Measurements from ENCODE around the gene FNBP1L. TPM values are rescaled to one million over a fixed set of nuclear protein-coding genes. Genes with fewer than 3 reads are reported as not detected.

The FNBP1L gene
- polyA plus RNA-seq (2013, experiment 1 of 2) = 58.8 TPM
- 59.7 TPM for polyA plus RNA-seq (2013, experiment 2 of 2)

DNA sequence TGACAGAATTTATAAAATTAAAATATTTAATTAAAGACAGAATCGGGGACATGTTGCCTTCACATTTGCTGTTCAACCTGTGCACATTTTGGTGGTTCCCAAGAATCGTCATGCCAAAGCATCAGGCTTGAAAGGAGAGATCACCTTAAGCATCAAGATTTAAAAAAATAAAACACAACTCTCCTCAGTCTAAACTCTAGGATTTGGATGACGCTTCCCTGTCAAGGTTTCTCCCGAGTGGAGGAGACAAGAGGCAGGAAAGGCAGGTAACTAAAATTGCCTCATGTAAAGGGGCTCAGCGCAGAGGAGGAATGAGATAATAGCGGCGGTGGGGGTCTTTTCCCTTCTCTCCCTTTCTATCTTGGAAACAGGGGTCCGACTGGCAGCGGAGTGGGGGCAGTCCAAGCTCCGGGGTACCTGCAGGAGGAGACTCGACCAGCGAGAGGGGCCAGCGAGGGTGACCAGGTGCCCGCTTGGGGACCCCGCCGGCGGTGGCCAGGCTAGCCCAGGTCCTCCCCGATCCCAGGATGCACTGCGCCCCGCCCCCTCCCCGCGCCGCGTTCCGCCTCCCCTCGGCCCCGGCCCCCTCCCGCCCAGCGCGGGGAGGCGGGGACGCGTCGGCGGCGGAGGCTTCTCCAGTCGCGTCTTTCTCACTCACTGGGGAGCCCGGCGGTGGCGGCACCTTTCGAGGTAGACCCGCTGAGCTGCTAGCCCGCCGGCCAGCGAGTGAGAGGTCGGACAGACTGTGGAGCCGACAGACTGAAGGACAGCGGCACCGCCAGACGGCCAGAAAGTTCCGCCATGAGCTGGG, at the start of gene FNBP1L:
Gene FNBP1L (plus strand): TSS at position 638 of the 811 bp plus-strand sequence. CDS start 164 bp downstream, at position 802.
- DNase-seq (ENCODE audit: low spot score) = peak; percentile 80
- WGBS, 2 donors (ENCODE audit: extremely low coverage in 2 of 2, insufficient read length in 2 of 2, insufficient replicate concordance in 1 of 2) = no CpG with 5 or more reads among the region's 52 CpGs
- H3K14ac ChIP-seq (ENCODE audit: low read length) = peak within 1 kb of the TSS; percentile 97

DNA sequence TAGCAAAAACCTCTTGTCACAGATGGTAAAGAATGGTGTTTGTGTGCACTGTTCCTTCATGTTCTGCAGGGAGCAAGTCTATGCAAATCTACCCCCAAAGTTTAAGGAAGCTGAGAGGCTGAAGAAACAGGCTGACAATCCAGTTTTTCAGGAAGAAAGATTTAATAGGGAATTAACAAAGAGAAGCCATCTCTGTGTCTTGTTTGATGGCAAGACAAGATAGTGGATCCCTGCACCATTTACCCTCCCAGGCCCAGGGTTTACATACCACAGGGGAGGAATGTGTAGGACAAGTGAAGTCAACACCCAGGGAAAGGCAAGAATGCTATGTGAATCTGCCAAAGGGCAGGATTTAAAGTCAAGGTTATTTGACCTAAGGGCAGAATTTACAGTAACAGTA, 48.1 kb upstream of the FNBP1L start:
- Histone ChIP-seq H2AK5ac (ENCODE audit: low read depth, low read length) (no peak overlapping the region), H2BK120ac (ENCODE audit: low read depth, low read length) (no peak overlapping the region), H2BK12ac (ENCODE audit: low read length) (no peak overlapping the region), H2AFZ (ENCODE audit: low read length) (no peak overlapping the region), H2BK15ac (ENCODE audit: low read length) (no peak overlapping the region), H3K79me1 (ENCODE audit: low read depth, low read length) (no peaks in the 10 kb centered on the region), H3K36me3 (replicated peaks in 1 of 2; ENCODE audit: control insufficient read depth in 2 of 2, insufficient read depth in 2 of 2, low read length in 2 of 2) (no peaks in the 10 kb centered on the region), H3K9ac (ENCODE audit: low read depth, low read length, poor library complexity) (no peak overlapping the region), H3K27ac (replicated peaks; ENCODE audit: low read length) (no peak overlapping the region), H3K4ac (ENCODE audit: low read length) (no peak overlapping the region), H4K8ac (ENCODE audit: low read depth, low read length) (no peak overlapping the region), H4K91ac (ENCODE audit: low read depth, low read length, poor library complexity) (no peak overlapping the region), H3K4me3 (ENCODE audit: low read length in 2 of 2) (no peak overlapping the region), H3K4me2 (ENCODE audit: insufficient read depth, low read length, poor library complexity, severe bottlenecking) (no peak overlapping the region), H2BK5ac (ENCODE audit: low read length) (no peak overlapping the region), H3K18ac (ENCODE audit: low read length) (no peak overlapping the region), H3K4me1 (ENCODE audit: control insufficient read depth in 2 of 2, insufficient read depth in 1 of 2, low read depth in 1 of 2, low read length in 2 of 2) (no peaks in the 10 kb centered on the region), H3K27me3 (ENCODE audit: control insufficient read depth in 3 of 3, insufficient read depth in 3 of 3, low read depth in 1 of 3, low read length in 3 of 3) (no peaks in the 10 kb centered on the region), H3K14ac (ENCODE audit: low read length) (no peak overlapping the region), H3K9me3 (replicated peaks in 1 of 2; ENCODE audit: control insufficient read depth in 2 of 2, insufficient read depth in 1 of 2, low read depth in 1 of 2, low read length in 2 of 2) (no peaks in the 10 kb centered on the region), H3K23ac (ENCODE audit: low read depth, low read length, poor library complexity) (no peak overlapping the region)
- no peak for DNase-seq (ENCODE audit: low spot score)

More for the DNA sequence above, at the start of gene FNBP1L:
- H3K4me2 ChIP-seq (ENCODE audit: insufficient read depth, low read length, poor library complexity, severe bottlenecking) = peak within 1 kb of the TSS; percentile 81
- peak within 1 kb of the TSS; percentile 99 for H2AK5ac ChIP-seq (ENCODE audit: low read depth, low read length)
- H3K9ac ChIP-seq (ENCODE audit: low read depth, low read length, poor library complexity) = peak within 1 kb of the TSS; percentile 100
- peak within 1 kb of the TSS; percentile 89 for H4K91ac ChIP-seq (ENCODE audit: low read depth, low read length, poor library complexity)
- peak within 1 kb of the TSS; percentile 100 for H3K18ac ChIP-seq (ENCODE audit: low read length)
- peak within 1 kb of the TSS; percentile 92 for H2BK15ac ChIP-seq (ENCODE audit: low read length)
- peak within 1 kb of the TSS; percentile 96 for H2BK120ac ChIP-seq (ENCODE audit: low read depth, low read length)
- peak within 1 kb of the TSS; percentile 100 for H2BK5ac ChIP-seq (ENCODE audit: low read length)
- H3K27me3 ChIP-seq (ENCODE audit: control insufficient read depth in 3 of 3, insufficient read depth in 3 of 3, low read depth in 1 of 3, low read length in 3 of 3) = no peaks in the 10 kb centered on the region
- H3K23ac ChIP-seq (ENCODE audit: low read depth, low read length, poor library complexity) = peak within 1 kb of the TSS; percentile 99
- peak within 1 kb of the TSS; percentile 92 to 95 for H3K4me3 ChIP-seq (ENCODE audit: low read length in 2 of 2)
- H3K79me1 ChIP-seq (ENCODE audit: low read depth, low read length) = peaks cover 8% of the 10 kb centered on the region
- H3K4me1 ChIP-seq (ENCODE audit: control insufficient read depth in 2 of 2, insufficient read depth in 1 of 2, low read depth in 1 of 2, low read length in 2 of 2) = peaks cover 0 to 9% of the 10 kb centered on the region in 2 donors
- peak within 1 kb of the TSS; percentile 94 for H2AFZ ChIP-seq (ENCODE audit: low read length)
- H2BK12ac ChIP-seq (ENCODE audit: low read length) = peak within 1 kb of the TSS; percentile 94
- no peak within 1 kb of the TSS for H4K8ac ChIP-seq (ENCODE audit: low read depth, low read length)
- H3K4ac ChIP-seq (ENCODE audit: low read length) = peak within 1 kb of the TSS; percentile 97
- H3K36me3 ChIP-seq (replicated peaks in 1 of 2; ENCODE audit: control insufficient read depth in 2 of 2, insufficient read depth in 2 of 2, low read length in 2 of 2) = no peaks in the 10 kb centered on the region
- no peaks in the 10 kb centered on the region for H3K9me3 ChIP-seq (replicated peaks in 1 of 2; ENCODE audit: control insufficient read depth in 2 of 2, insufficient read depth in 1 of 2, low read depth in 1 of 2, low read length in 2 of 2)
- peak within 1 kb of the TSS; percentile 93 for H3K27ac ChIP-seq (replicated peaks; ENCODE audit: low read length)

DNA sequence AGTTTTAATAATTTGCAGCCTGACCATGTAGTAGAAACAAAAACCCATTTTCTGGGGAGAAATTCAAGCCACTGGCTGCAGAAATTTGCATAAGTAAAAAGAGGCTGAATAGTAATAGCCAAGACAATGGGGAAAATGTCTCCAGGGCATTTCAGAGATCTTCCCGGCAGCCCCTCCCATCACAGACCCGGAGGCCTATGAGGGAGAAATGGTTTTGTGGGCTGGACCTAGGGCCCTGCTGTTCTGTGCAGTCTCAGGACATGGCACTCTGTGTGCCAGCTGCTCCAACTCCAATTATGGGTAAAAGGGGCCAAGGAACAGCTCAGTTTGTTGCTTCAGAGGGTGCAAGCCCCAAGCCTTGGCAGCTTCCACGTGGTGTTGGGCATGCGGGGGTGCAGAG, 39.7 kb upstream of the FNBP1L start:
- H3K9ac ChIP-seq (ENCODE audit: low read depth, low read length, poor library complexity) = no peak overlapping the region
- no peak overlapping the region for H2BK120ac ChIP-seq (ENCODE audit: low read depth, low read length)
- H3K36me3 ChIP-seq (replicated peaks in 1 of 2; ENCODE audit: control insufficient read depth in 2 of 2, insufficient read depth in 2 of 2, low read length in 2 of 2) = no peaks in the 10 kb centered on the region
- H3K23ac ChIP-seq (ENCODE audit: low read depth, low read length, poor library complexity) = no peak overlapping the region
- no peak overlapping the region for H4K91ac ChIP-seq (ENCODE audit: low read depth, low read length, poor library complexity)
- WGBS, 2 donors (ENCODE audit: extremely low coverage in 2 of 2, insufficient read length in 2 of 2, insufficient replicate concordance in 1 of 2) = no CpG with 5 or more reads among the region's 4 CpGs
- H3K14ac ChIP-seq (ENCODE audit: low read length) = no peak overlapping the region
- H3K4me1 ChIP-seq (ENCODE audit: control insufficient read depth in 2 of 2, insufficient read depth in 1 of 2, low read depth in 1 of 2, low read length in 2 of 2) = no peaks in the 10 kb centered on the region
- no peak overlapping the region for H2BK5ac ChIP-seq (ENCODE audit: low read length)
- no peak overlapping the region for H3K4me3 ChIP-seq (ENCODE audit: low read length in 2 of 2)
- H3K18ac ChIP-seq (ENCODE audit: low read length) = no peak overlapping the region
- DNase-seq (ENCODE audit: low spot score) = no peak
- no peak overlapping the region for H2BK12ac ChIP-seq (ENCODE audit: low read length)
- no peak overlapping the region for H2AFZ ChIP-seq (ENCODE audit: low read length)
- peaks cover 0 to 2% (median 0%) of the 10 kb centered on the region in 3 experiments for H3K27me3 ChIP-seq (ENCODE audit: control insufficient read depth in 3 of 3, insufficient read depth in 3 of 3, low read depth in 1 of 3, low read length in 3 of 3)
- no peak overlapping the region for H2AK5ac ChIP-seq (ENCODE audit: low read depth, low read length)
- no peaks in the 10 kb centered on the region for H3K79me1 ChIP-seq (ENCODE audit: low read depth, low read length)
- H3K9me3 ChIP-seq (replicated peaks in 1 of 2; ENCODE audit: control insufficient read depth in 2 of 2, insufficient read depth in 1 of 2, low read depth in 1 of 2, low read length in 2 of 2) = peaks cover 7 to 16% of the 10 kb centered on the region in 2 donors
- no peak overlapping the region for H3K27ac ChIP-seq (replicated peaks; ENCODE audit: low read length)
- H3K4me2 ChIP-seq (ENCODE audit: insufficient read depth, low read length, poor library complexity, severe bottlenecking) = no peak overlapping the region
- H4K8ac ChIP-seq (ENCODE audit: low read depth, low read length) = no peak overlapping the region
- H3K4ac ChIP-seq (ENCODE audit: low read length) = no peak overlapping the region
- H2BK15ac ChIP-seq (ENCODE audit: low read length) = no peak overlapping the region

DNA sequence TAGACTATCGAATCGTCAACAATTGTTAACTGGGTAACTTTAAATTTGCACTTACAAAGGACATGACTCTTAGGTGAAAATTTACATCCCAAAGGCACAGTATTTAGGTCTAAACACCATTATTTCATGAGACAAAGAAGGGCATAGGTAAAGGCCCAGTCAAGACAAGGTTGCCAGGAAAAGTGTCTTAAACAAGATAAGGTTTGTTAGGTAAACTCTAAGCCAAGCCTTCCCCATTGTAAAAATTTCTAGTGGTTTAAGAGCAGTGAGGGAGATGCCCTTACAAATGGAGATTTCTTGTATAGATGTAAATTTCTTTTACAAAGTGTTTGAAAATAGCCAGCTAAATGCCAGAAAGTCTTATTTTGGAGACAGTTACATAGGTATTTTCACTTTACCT, 36.9 kb upstream of the FNBP1L start:
- Histone ChIP-seq H3K4me3 (ENCODE audit: low read length in 2 of 2) (no peak overlapping the region), H2BK120ac (ENCODE audit: low read depth, low read length) (no peak overlapping the region), H2BK5ac (ENCODE audit: low read length) (no peak overlapping the region), H3K4ac (ENCODE audit: low read length) (no peak overlapping the region), H3K23ac (ENCODE audit: low read depth, low read length, poor library complexity) (no peak overlapping the region), H3K4me1 (ENCODE audit: control insufficient read depth in 2 of 2, insufficient read depth in 1 of 2, low read depth in 1 of 2, low read length in 2 of 2) (no peaks in the 10 kb centered on the region), H4K91ac (ENCODE audit: low read depth, low read length, poor library complexity) (no peak overlapping the region), H3K14ac (ENCODE audit: low read length) (no peak overlapping the region), H2BK15ac (ENCODE audit: low read length) (no peak overlapping the region), H3K79me1 (ENCODE audit: low read depth, low read length) (no peaks in the 10 kb centered on the region), H3K9me3 (replicated peaks in 1 of 2; ENCODE audit: control insufficient read depth in 2 of 2, insufficient read depth in 1 of 2, low read depth in 1 of 2, low read length in 2 of 2) (peaks cover 7 to 16% of the 10 kb centered on the region in 2 donors), H3K4me2 (ENCODE audit: insufficient read depth, low read length, poor library complexity, severe bottlenecking) (no peak overlapping the region), H3K36me3 (replicated peaks in 1 of 2; ENCODE audit: control insufficient read depth in 2 of 2, insufficient read depth in 2 of 2, low read length in 2 of 2) (no peaks in the 10 kb centered on the region), H3K27ac (replicated peaks; ENCODE audit: low read length) (no peak overlapping the region), H4K8ac (ENCODE audit: low read depth, low read length) (no peak overlapping the region), H3K18ac (ENCODE audit: low read length) (no peak overlapping the region), H3K27me3 (ENCODE audit: control insufficient read depth in 3 of 3, insufficient read depth in 3 of 3, low read depth in 1 of 3, low read length in 3 of 3) (peaks cover 0 to 2% (median 0%) of the 10 kb centered on the region in 3 experiments), H2BK12ac (ENCODE audit: low read length) (no peak overlapping the region), H3K9ac (ENCODE audit: low read depth, low read length, poor library complexity) (no peak overlapping the region), H2AK5ac (ENCODE audit: low read depth, low read length) (no peak overlapping the region), H2AFZ (ENCODE audit: low read length) (no peak overlapping the region)
- no CpG with 5 or more reads among the region's 2 CpGs for WGBS, 2 donors (ENCODE audit: extremely low coverage in 2 of 2, insufficient read length in 2 of 2, insufficient replicate concordance in 1 of 2)
- no peak for DNase-seq (ENCODE audit: low spot score)
